Astrocyte of the cerebellum (primary cell): ENCODE results near the gene C1R.

Experiments
- DNase-seq: peaks from one replicate; pipeline ENCODE4 v3.0.0-alpha.2; 2011; ENCODE audit warnings: low read depth
- H3K4me3 ChIP-seq: 2 replicates; pipeline ENCODE4 v1.5.1; 2011; ENCODE audit warnings: mild to moderate bottlenecking, low read depth, low read length, moderate library complexity
- in situ Hi-C: cut with HindIII; loops from 2 replicates; pipeline ENCODE4 v1.10.0; 2017; ENCODE audit warnings: low sequenced_read_pairs
- TF ChIP-seq, protein P1 (sequence below): IDR thresholded peaks from 2 replicates; pipeline ENCODE4 v1.5.1; 2012; ENCODE audit warnings: low read length, low read depth, moderate library complexity, mild to moderate bottlenecking; ENCODE audit errors: missing control alignments

Gene C1R

DNA sequence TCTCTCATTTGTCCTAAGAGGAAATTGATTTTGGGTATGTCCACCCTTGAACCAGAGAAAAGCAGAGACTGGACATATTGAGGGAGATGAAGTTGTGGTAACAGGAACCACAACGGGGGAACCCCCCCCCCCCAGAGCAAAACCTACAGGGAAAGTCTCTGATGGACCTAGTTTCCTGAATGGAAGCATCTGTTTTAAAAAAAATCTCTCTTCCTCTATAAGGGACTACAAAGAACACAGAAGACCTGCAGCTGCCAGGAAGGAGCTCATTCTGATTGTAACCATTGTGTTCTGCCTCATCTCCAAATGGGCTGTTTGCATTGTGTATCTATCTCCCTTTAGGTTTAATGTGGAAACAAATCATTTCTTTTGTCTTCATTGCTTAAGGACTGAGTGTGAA is 18.3 kb downstream of the C1R start:
- no peak overlapping the region for H3K4me3 ChIP-seq
- in situ Hi-C loops = no loop called here
- TF ChIP-seq, protein P1, sequence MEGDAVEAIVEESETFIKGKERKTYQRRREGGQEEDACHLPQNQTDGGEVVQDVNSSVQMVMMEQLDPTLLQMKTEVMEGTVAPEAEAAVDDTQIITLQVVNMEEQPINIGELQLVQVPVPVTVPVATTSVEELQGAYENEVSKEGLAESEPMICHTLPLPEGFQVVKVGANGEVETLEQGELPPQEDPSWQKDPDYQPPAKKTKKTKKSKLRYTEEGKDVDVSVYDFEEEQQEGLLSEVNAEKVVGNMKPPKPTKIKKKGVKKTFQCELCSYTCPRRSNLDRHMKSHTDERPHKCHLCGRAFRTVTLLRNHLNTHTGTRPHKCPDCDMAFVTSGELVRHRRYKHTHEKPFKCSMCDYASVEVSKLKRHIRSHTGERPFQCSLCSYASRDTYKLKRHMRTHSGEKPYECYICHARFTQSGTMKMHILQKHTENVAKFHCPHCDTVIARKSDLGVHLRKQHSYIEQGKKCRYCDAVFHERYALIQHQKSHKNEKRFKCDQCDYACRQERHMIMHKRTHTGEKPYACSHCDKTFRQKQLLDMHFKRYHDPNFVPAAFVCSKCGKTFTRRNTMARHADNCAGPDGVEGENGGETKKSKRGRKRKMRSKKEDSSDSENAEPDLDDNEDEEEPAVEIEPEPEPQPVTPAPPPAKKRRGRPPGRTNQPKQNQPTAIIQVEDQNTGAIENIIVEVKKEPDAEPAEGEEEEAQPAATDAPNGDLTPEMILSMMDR = no peak
- DNase-seq = no peak

DNA sequence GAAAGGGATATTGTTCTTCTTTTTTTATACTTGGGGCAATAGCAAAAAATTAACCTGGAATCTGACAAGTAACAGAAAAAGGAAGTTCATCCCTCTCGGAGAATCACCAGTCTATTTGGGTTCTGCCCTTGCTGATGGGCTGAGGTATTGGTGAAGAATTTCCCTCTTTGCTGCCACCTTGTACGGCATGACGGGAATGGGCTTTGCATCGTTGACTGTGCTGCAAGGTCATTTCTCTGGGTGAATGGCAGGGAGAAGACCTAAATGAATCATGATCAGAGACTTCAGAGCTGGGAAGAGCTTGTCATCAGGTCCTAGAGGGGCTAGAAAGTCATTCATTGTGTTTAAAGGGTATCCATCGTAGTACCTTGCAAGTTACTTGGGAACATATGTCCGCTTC is 19.7 kb downstream of the C1R start:
- TF ChIP-seq, protein P1 = no peak
- no peak for DNase-seq
- in situ Hi-C loops = no loop called here
- no peak overlapping the region for H3K4me3 ChIP-seq

GRCh38 chr12:7072035-7072434 is 20.2 kb downstream of the C1R start:
- in situ Hi-C loops = no loop called here
- DNase-seq = no peak
- TF ChIP-seq, protein P1 = no peak
- no peak overlapping the region for H3K4me3 ChIP-seq

DNA sequence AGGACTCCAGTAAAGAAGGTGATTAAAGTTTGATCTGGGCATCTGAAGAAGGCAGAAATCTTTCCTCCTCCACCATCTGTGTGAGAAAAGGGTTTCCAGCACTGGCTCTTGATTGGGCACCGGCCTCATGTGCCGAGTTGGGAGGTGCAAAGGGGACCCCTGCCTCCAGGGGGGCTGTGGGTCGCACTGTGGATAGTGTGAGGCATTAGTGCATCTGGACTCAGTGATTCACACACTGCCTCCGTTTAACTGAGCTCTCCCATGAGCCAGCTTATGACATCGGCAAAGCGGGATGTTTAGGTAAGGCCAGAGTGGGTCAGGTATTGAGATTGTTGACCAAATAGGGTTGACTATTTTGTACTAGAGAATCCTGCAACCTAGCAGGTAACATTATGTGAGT is 22.9 kb downstream of the C1R start:
- no peak for DNase-seq
- in situ Hi-C loops = no loop called here

GRCh38 chr12:7068994-7069346 is 23.3 kb downstream of the C1R start:
- in situ Hi-C loops = no loop called here
- no peak for DNase-seq
- TF ChIP-seq, protein P1 = no peak
- H3K4me3 ChIP-seq = no peak overlapping the region

More for the DNA sequence above, 22.9 kb downstream of the C1R start:
- H3K4me3 ChIP-seq = no peak overlapping the region
- TF ChIP-seq, protein P1 = no peak

DNA sequence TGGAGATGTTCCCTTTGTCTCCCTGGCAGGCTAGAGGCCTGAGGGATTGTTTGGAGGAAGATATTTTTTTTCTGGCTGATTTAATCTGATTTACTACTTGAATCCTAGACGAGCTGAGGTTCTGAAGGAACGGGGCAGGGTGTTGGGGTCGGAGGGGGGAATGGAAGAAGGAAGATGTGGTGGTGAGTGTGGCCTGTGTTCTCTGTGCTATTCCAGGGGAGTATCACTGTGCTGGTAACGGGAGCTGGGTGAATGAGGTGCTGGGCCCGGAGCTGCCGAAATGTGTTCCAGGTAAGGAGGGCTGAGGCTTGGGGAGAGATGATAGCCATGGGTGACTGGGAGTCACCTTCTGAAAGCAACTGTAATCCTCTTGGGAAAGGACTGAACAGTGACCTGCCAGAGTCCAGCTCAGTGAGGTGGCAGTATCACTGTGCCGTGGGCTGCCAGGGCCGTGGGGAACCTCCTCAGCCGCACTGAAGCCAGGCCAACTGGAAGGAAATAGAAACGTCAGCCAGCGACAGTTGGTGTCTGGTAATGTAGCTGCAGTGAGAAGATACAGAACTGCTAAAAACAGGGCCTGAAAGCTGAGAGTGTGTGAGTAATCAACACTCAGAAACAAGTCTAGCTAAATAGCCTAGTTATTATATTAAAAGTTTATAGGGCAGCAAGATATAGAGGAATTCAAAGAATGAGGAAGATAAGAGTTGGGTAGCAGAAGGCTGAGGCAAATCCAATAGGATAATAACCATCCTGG is 23.8 kb downstream of the C1R start:
- H3K4me3 ChIP-seq = no peak overlapping the region
- TF ChIP-seq, protein P1 = no peak
- DNase-seq = no peak
- in situ Hi-C loops = no loop called here
